ENCODE results near the gene AXIN1.
"Not testable (repeated sequence)": the region's sequence is repeated elsewhere in the genome, so short reads cannot be mapped to it uniquely, and the experiment has no call there.

AXIN1 gene

GRCh38 chr16:352547-353403, at the start of gene AXIN1:
TSS of gene AXIN1 (minus strand) at chr16:352723. CDS start at chr16:347025, 5,698 bp downstream.
- peak; percentile 99 for DNase-seq

GRCh38 chr16:401468-402348, 49.2 kb upstream of the AXIN1 start, which contains the start of gene DECR2:
TSS of gene DECR2 (plus strand) at chr16:401885. CDS start at chr16:401964, 79 bp downstream.
- peak; percentile 94 for DNase-seq

GRCh38 chr16:400061-400591, 47.6 kb upstream of the AXIN1 start:
- no peak for DNase-seq

- no peak for DNase-seq
Measured at GRCh38 chr16:399340-400019, 47.0 kb upstream of the AXIN1 start.

GRCh38 chr16:398561-399339, 46.2 kb upstream of the AXIN1 start:
- no peak for DNase-seq

GRCh38 chr16:397736-398332, 45.3 kb upstream of the AXIN1 start:
- DNase-seq = peak; percentile 25

- no peak for DNase-seq
Measured at GRCh38 chr16:397135-397661, 44.7 kb upstream of the AXIN1 start, which contains the start of gene NME4. TSS of gene NME4 (plus strand) at chr16:397199. CDS start at chr16:397223, 24 bp downstream.

- DNase-seq = no peak
Measured at GRCh38 chr16:396605-397004, 44.1 kb upstream of the AXIN1 start.

- no peak for DNase-seq
Measured at GRCh38 chr16:396199-396598, 43.7 kb upstream of the AXIN1 start.

GRCh38 chr16:392450-393030, 40.0 kb upstream of the AXIN1 start:
- peak; percentile 40 for DNase-seq

GRCh38 chr16:391885-392335, 39.4 kb upstream of the AXIN1 start:
- peak; percentile 75 for DNase-seq

- no peak for DNase-seq
Measured at GRCh38 chr16:389352-389751, 36.8 kb upstream of the AXIN1 start.

GRCh38 chr16:387761-388666, 35.5 kb upstream of the AXIN1 start:
- not testable (repeated sequence) for DNase-seq

GRCh38 chr16:386641-387156, 34.2 kb upstream of the AXIN1 start:
- no peak for DNase-seq

GRCh38 chr16:383326-384051, 31.0 kb upstream of the AXIN1 start:
- peak; percentile 27 for DNase-seq

- peak; percentile 59 for DNase-seq
Measured at GRCh38 chr16:381789-382717, 29.5 kb upstream of the AXIN1 start, which contains the start of gene PGAP6. TSS of gene PGAP6 (minus strand) at chr16:381978. CDS start at chr16:381821, 157 bp downstream.
